Measurements from ENCODE around the gene CTBP2. TPM values are rescaled to one million over a fixed set of nuclear protein-coding genes. Genes with fewer than 3 reads are reported as not detected.
A peak's percentile ranks its signal among the peaks of the same experiment; 100 is the strongest.

CTBP2 gene
- total and polyA plus RNA-seq, 4 donors = 3.4 to 59.2 (median 5.5) TPM

DNA sequence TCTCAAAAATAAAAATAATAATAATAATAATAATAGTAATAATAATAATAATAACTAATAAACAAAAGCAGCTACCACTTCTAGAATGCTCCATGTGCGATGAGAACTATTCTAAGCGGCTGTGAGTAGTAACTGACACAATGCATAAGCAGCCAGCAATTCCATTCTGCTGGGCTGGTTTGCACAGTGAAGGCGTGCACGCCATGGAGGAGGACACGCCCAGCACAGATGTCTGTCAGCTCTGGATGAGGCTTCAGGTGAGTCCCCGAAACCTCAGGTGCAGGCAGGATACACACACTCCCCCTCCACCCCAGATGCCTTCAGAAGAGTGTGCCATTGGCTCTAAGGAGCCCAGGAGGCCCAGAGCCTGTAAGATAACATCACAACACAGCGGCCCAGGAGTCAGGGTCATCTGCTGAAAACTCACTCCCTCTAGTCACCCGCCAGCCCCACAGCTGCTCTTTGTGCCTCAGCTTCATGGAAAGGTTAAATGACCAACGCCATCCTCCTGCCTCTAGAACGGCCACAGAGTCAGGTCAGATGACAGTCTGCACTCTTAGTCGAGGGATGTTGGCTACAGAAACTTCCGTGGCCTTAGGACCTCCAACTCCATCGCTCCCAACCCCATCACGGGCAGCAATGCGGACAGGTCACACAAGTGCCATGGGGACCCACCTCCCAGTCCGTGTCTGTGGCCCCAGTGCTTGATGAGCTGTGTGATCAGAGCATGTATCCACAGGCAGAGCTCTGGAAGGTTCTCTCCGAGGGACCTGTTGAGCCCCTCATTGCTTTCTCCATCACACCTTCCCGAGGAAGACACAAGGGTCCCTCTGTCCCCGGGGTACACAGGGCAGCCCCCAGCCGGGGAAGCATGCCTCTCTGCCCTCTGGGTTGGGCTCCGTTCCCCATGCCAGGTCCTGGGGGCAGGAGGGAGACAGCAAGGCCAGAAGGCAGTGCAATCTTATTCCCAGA lies 103.9 kb downstream of the CTBP2 start:
- H3K27me3 ChIP-seq (ENCODE audit: control insufficient read depth in 4 of 4, insufficient read depth in 4 of 4, low read length in 3 of 4) = no peaks in the 10 kb centered on the region
- H3K9ac ChIP-seq (ENCODE audit: low read depth in 1 of 2, low read length in 2 of 2) = no peak overlapping the region
- H3K4me3 ChIP-seq (ENCODE audit: low read depth in 1 of 3, low read length in 3 of 3) = no peak overlapping the region
- no peak for TF ChIP-seq RXRA (IDR thresholded peaks at IDR 0.05)
- no peak for TF ChIP-seq TAF1 (conservative IDR thresholded peaks at IDR 0.05)
- TF ChIP-seq JUND (IDR thresholded peaks at IDR 0.05) = no peak
- TF ChIP-seq SP1 (IDR thresholded peaks at IDR 0.05) = no peak
- TF ChIP-seq, protein P1, sequence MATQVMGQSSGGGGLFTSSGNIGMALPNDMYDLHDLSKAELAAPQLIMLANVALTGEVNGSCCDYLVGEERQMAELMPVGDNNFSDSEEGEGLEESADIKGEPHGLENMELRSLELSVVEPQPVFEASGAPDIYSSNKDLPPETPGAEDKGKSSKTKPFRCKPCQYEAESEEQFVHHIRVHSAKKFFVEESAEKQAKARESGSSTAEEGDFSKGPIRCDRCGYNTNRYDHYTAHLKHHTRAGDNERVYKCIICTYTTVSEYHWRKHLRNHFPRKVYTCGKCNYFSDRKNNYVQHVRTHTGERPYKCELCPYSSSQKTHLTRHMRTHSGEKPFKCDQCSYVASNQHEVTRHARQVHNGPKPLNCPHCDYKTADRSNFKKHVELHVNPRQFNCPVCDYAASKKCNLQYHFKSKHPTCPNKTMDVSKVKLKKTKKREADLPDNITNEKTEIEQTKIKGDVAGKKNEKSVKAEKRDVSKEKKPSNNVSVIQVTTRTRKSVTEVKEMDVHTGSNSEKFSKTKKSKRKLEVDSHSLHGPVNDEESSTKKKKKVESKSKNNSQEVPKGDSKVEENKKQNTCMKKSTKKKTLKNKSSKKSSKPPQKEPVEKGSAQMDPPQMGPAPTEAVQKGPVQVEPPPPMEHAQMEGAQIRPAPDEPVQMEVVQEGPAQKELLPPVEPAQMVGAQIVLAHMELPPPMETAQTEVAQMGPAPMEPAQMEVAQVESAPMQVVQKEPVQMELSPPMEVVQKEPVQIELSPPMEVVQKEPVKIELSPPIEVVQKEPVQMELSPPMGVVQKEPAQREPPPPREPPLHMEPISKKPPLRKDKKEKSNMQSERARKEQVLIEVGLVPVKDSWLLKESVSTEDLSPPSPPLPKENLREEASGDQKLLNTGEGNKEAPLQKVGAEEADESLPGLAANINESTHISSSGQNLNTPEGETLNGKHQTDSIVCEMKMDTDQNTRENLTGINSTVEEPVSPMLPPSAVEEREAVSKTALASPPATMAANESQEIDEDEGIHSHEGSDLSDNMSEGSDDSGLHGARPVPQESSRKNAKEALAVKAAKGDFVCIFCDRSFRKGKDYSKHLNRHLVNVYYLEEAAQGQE (IDR thresholded peaks at IDR 0.05) = no peak
- TF ChIP-seq FOXA2 (IDR thresholded peaks at IDR 0.05) = no peak
- TF ChIP-seq HNF4A (conservative IDR thresholded peaks at IDR 0.05) = no peak
- TF ChIP-seq HNF4G (IDR thresholded peaks at IDR 0.05) = no peak
- TF ChIP-seq YY1 (IDR thresholded peaks at IDR 0.05) = no peak
- no peak for TF ChIP-seq RAD21 (IDR thresholded peaks at IDR 0.05)
- TF ChIP-seq, protein P2, sequence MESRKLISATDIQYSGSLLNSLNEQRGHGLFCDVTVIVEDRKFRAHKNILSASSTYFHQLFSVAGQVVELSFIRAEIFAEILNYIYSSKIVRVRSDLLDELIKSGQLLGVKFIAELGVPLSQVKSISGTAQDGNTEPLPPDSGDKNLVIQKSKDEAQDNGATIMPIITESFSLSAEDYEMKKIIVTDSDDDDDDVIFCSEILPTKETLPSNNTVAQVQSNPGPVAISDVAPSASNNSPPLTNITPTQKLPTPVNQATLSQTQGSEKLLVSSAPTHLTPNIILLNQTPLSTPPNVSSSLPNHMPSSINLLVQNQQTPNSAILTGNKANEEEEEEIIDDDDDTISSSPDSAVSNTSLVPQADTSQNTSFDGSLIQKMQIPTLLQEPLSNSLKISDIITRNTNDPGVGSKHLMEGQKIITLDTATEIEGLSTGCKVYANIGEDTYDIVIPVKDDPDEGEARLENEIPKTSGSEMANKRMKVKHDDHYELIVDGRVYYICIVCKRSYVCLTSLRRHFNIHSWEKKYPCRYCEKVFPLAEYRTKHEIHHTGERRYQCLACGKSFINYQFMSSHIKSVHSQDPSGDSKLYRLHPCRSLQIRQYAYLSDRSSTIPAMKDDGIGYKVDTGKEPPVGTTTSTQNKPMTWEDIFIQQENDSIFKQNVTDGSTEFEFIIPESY (IDR thresholded peaks at IDR 0.05) = no peak
- TF ChIP-seq, protein P3, sequence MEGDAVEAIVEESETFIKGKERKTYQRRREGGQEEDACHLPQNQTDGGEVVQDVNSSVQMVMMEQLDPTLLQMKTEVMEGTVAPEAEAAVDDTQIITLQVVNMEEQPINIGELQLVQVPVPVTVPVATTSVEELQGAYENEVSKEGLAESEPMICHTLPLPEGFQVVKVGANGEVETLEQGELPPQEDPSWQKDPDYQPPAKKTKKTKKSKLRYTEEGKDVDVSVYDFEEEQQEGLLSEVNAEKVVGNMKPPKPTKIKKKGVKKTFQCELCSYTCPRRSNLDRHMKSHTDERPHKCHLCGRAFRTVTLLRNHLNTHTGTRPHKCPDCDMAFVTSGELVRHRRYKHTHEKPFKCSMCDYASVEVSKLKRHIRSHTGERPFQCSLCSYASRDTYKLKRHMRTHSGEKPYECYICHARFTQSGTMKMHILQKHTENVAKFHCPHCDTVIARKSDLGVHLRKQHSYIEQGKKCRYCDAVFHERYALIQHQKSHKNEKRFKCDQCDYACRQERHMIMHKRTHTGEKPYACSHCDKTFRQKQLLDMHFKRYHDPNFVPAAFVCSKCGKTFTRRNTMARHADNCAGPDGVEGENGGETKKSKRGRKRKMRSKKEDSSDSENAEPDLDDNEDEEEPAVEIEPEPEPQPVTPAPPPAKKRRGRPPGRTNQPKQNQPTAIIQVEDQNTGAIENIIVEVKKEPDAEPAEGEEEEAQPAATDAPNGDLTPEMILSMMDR (IDR thresholded peaks at IDR 0.05; ENCODE audit: low read depth, low read length, missing input control) = no peak
- TF ChIP-seq FOXA1 (IDR thresholded peaks at IDR 0.05) = no peak
- TF ChIP-seq, protein P4, sequence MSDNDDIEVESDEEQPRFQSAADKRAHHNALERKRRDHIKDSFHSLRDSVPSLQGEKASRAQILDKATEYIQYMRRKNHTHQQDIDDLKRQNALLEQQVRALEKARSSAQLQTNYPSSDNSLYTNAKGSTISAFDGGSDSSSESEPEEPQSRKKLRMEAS (IDR thresholded peaks at IDR 0.05) = no peak
- peak overlapping the region; percentile 58 to 77 for H3K27ac ChIP-seq (ENCODE audit: low read depth in 1 of 2, low read length in 2 of 2)
- 82% methylated on average over 21 of the region's 21 CpGs for WGBS
- H3K9me3 ChIP-seq (ENCODE audit: control insufficient read depth in 4 of 4, low read length in 3 of 4) = no peaks in the 10 kb centered on the region
- no peaks in the 10 kb centered on the region for H3K36me3 ChIP-seq (ENCODE audit: control insufficient read depth in 4 of 4, insufficient read depth in 3 of 4, low read depth in 1 of 4, low read length in 3 of 4)
- H3K4me1 ChIP-seq (ENCODE audit: control insufficient read depth in 4 of 4, insufficient read depth in 4 of 4, low read length in 3 of 4) = peaks cover 6 to 27% (median 18%) of the 10 kb centered on the region in 4 donors
- no peak for DNase-seq (ENCODE audit: low spot score)

DNA sequence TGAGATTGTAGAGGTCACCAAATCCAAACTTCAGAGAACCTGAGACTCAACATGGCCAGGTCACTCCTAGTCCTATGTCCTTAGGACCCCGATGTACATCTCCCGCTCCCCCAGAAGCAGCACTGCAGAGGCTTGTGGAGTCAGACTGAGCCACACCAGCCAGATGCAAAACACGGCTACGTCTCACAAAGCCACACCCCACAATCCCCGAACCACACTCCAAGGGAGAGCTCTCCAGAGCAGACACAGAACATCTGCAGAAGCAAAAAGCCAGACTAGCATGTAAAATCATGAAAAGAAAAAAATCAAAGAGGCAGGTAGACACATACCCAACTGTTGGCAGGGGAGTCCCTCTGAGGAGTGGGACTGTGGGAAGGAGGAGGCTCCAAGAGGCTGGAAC lies 104.9 kb downstream of the CTBP2 start:
- H3K36me3 ChIP-seq (ENCODE audit: control insufficient read depth in 4 of 4, insufficient read depth in 3 of 4, low read depth in 1 of 4, low read length in 3 of 4) = no peaks in the 10 kb centered on the region
- no peak overlapping the region for H3K9ac ChIP-seq (ENCODE audit: low read depth in 1 of 2, low read length in 2 of 2)
- H3K4me3 ChIP-seq (ENCODE audit: low read depth in 1 of 3, low read length in 3 of 3) = no peak overlapping the region
- TF ChIP-seq FOXA1 (IDR thresholded peaks at IDR 0.05) (no peak), TAF1 (conservative IDR thresholded peaks at IDR 0.05) (no peak)
- 89% methylated on average over 5 of the region's 5 CpGs for WGBS
- H3K4me1 ChIP-seq (ENCODE audit: control insufficient read depth in 4 of 4, insufficient read depth in 4 of 4, low read length in 3 of 4) = peaks cover 0 to 20% (median 11%) of the 10 kb centered on the region in 4 donors
- no peaks in the 10 kb centered on the region for H3K27me3 ChIP-seq (ENCODE audit: control insufficient read depth in 4 of 4, insufficient read depth in 4 of 4, low read length in 3 of 4)
- no peak for DNase-seq (ENCODE audit: low spot score)
- H3K27ac ChIP-seq (ENCODE audit: low read depth in 1 of 2, low read length in 2 of 2) = no peak overlapping the region
- H3K9me3 ChIP-seq (ENCODE audit: control insufficient read depth in 4 of 4, low read length in 3 of 4) = no peaks in the 10 kb centered on the region
